ENCODE data around the gene SF1.

SF1 gene

DNA sequence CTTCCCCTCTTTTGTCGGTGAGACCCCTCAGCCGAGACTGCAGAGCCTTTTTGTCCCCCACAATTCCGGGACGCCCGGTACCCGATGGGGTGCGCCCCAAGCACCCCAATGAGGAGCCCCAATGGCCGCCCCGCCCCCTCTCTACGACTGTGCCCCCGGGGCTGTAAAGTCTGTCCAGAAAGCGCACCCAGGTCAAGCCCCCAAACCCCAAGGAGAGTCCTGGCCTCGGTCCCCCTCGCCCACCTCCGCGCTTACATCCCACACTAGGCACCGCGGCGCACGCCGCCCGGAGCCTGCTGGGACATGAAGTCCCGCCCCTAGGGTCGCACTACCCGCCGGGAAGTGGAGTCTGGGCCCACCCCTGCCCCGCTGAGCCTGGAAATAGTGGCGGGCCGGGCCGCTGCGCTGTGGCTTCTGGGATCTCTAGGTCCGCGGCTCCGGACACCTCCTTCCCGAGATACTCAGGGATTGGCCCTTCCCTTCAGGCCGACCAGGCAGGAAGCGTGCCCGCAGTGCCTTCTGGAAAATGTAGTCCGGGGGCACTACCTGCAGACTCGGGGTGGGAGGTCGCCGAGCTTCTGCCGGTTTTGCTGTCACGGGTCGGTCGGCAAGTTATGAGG, 32.0 kb upstream of the SF1 start, which contains the start of gene MEN1:
Gene MEN1, minus strand, starts transcription at position 281 of the 620 bp plus-strand sequence. CDS start 442 bp downstream, outside the sequence.
- Histone ChIP-seq H3K4me1 (ENCODE audit: control insufficient read depth in 5 of 5, insufficient read depth in 5 of 5, low read length in 5 of 5) (peaks cover 1 to 20% (median 15%) of the 10 kb centered on the region in 5 donors), H3K27me3 (ENCODE audit: control insufficient read depth in 5 of 5, insufficient read depth in 4 of 5, low read length in 5 of 5) (no peaks in the 10 kb centered on the region), H3K36me3 (ENCODE audit: control insufficient read depth in 5 of 5, insufficient read depth in 5 of 5, low read length in 5 of 5) (peaks cover 0 to 26% (median 17%) of the 10 kb centered on the region in 5 donors), H3K4me3 (ENCODE audit: low read depth in 1 of 5, low read length in 5 of 5) (peak within 1 kb of the TSS; percentile 66 to 83 (median 78)), H3K27ac (ENCODE audit: low read depth, low read length) (peak within 1 kb of the TSS; percentile 37), H3K9me3 (ENCODE audit: control insufficient read depth in 5 of 5, low read length in 5 of 5) (no peaks in the 10 kb centered on the region), H3K9ac (ENCODE audit: low read length in 5 of 5) (peak within 1 kb of the TSS in 4 of 5 donors; percentile 76 to 84 (median 80))

DNA sequence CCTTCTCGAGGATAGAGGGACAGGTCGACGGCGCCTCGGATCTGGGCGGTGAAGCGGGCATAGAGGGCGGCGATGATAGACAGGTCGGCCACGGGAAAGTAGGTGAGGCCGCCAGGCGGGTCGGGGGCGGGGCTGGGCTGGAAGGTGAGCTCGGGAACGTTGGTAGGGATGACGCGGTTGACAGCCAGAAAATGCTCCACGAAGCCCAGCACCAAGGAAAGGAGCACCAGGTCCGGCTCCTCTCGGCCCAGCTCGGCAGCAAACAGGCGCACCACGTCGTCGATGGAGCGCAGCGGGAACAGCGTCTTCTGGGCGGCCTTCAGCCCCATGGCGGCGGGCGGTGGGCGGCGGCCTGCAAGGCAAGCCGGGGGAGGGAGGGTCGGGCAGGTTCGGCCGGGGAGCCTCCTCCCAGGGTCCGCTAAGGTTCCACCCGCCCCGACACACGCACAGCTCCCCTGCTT, 31.5 kb upstream of the SF1 start:
- Histone ChIP-seq H3K27me3 (ENCODE audit: control insufficient read depth in 5 of 5, insufficient read depth in 4 of 5, low read length in 5 of 5) (no peaks in the 10 kb centered on the region), H3K36me3 (ENCODE audit: control insufficient read depth in 5 of 5, insufficient read depth in 5 of 5, low read length in 5 of 5) (peaks cover 0 to 32% (median 21%) of the 10 kb centered on the region in 5 donors), H3K9ac (ENCODE audit: low read length in 5 of 5) (peak overlapping the region in 4 of 5 donors; percentile 76 to 84 (median 80)), H3K27ac (ENCODE audit: low read depth, low read length) (no peak overlapping the region), H3K4me3 (ENCODE audit: low read depth in 1 of 5, low read length in 5 of 5) (peak overlapping the region; percentile 44 to 83 (median 78)), H3K4me1 (ENCODE audit: control insufficient read depth in 5 of 5, insufficient read depth in 5 of 5, low read length in 5 of 5) (peaks cover 1 to 20% (median 15%) of the 10 kb centered on the region in 5 donors), H3K9me3 (ENCODE audit: control insufficient read depth in 5 of 5, low read length in 5 of 5) (no peaks in the 10 kb centered on the region)

DNA sequence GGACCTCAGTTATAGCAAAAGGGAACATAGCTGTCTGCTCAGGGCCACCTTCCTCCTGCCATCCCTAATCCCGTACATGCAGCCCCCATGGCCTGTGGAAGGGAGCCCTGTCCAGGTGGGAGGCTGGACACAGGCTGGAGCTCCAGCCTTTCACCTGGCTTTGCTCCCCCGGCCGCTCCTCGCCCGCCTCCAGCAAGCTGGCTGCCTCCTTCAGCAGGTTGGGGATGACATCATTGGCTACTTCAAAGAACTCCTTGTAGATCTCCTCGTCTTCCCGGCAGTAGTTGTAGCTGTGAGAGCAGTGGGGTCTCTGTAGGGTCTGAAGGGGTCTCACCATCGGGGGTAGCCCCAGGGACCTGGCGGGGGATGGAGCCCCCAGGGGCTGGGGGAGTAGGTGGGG, 27.1 kb upstream of the SF1 start:
- no peaks in the 10 kb centered on the region for H3K27me3 ChIP-seq (ENCODE audit: control insufficient read depth in 5 of 5, insufficient read depth in 4 of 5, low read length in 5 of 5)
- no peak overlapping the region for H3K27ac ChIP-seq (ENCODE audit: low read depth, low read length)
- H3K4me3 ChIP-seq (ENCODE audit: low read depth in 1 of 5, low read length in 5 of 5) = no peak overlapping the region
- no peaks in the 10 kb centered on the region for H3K9me3 ChIP-seq (ENCODE audit: control insufficient read depth in 5 of 5, low read length in 5 of 5)
- peaks cover 4 to 42% (median 37%) of the 10 kb centered on the region in 5 donors for H3K4me1 ChIP-seq (ENCODE audit: control insufficient read depth in 5 of 5, insufficient read depth in 5 of 5, low read length in 5 of 5)
- H3K36me3 ChIP-seq (ENCODE audit: control insufficient read depth in 5 of 5, insufficient read depth in 5 of 5, low read length in 5 of 5) = peaks cover 0 to 35% (median 23%) of the 10 kb centered on the region in 5 donors
- H3K9ac ChIP-seq (ENCODE audit: low read length in 5 of 5) = no peak overlapping the region

DNA sequence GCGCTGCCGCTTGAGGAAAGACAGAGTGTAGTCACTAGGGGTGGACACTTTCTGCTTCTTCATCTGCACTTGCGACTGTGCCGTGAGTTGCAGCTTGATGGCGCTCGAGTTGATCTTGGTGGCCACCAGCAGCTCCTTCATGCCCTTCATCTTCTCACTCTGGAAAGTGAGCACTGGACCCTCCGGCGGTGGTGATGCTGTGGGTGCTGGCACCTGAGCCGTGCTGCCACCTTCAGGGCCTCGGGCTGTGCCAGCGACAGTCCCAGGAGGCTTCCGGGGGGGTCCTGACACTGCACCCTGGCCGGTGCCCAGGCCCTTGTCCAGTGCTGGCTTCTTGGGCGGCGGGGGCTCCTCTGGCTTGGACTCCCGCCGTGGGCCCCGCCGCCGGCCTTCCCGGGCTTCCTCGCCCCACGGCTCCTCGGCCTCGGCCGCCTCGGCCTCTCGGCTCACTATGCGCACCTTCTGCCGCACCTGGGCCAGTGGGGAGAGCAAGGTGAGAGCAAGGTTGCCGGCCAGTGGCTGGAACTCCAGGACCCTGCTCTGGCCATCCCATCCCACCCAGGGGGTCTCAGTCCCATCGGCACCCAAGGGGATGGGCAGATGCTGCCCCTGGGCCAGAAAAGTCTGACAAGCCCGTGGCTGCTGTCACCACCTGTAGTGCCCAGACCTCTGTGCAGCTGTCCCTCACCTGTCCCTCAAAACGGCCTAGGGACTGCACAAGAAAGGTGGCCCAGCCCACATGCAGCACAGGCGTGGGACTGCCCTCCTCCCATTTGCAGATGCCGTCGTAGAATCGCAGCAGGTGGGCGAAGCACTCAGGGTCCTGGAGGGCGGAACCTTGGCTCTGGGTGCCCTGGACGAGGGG, 26.2 kb upstream of the SF1 start:
- peaks cover 4 to 39% (median 35%) of the 10 kb centered on the region in 5 donors for H3K4me1 ChIP-seq (ENCODE audit: control insufficient read depth in 5 of 5, insufficient read depth in 5 of 5, low read length in 5 of 5)
- peak overlapping the region; percentile 81 for H3K27ac ChIP-seq (ENCODE audit: low read depth, low read length)
- H3K4me3 ChIP-seq (ENCODE audit: low read depth in 1 of 5, low read length in 5 of 5) = peak overlapping the region in 3 of 5 donors; percentile 71 to 73 (median 73)
- H3K9me3 ChIP-seq (ENCODE audit: control insufficient read depth in 5 of 5, low read length in 5 of 5) = no peaks in the 10 kb centered on the region
- H3K27me3 ChIP-seq (ENCODE audit: control insufficient read depth in 5 of 5, insufficient read depth in 4 of 5, low read length in 5 of 5) = no peaks in the 10 kb centered on the region
- peak overlapping the region in 1 of 5 donors; percentile 76 for H3K9ac ChIP-seq (ENCODE audit: low read length in 5 of 5)
- H3K36me3 ChIP-seq (ENCODE audit: control insufficient read depth in 5 of 5, insufficient read depth in 5 of 5, low read length in 5 of 5) = peaks cover 0 to 38% (median 25%) of the 10 kb centered on the region in 5 donors

DNA sequence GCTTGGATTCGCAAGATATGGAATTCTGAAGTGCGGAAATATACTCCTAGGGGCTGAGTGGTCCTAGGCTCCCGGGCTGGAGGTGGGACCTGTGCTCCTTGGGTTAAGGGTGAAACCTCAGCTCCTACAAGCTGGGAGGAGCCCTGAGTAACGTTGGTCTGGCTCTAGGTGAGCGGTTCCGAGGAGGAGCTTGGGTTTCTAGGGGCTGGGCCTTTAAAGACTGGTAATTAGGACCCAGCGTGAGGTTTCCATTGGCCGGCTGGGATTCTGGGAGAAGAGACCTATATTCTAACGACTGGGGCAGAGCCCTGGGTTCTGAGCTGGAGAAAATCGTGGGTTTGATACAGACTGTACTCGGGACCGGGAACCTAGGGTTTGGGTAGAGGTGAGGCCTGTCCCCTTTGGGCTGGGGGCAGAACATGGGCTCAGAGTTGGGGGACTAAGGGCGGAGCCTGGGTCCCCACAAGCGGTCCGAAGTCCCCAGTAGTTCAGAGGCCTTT, 25.6 kb upstream of the SF1 start:
- Histone ChIP-seq H3K4me3 (ENCODE audit: low read depth in 1 of 5, low read length in 5 of 5) (peak overlapping the region; percentile 65 to 73 (median 71)), H3K27ac (ENCODE audit: low read depth, low read length) (peak overlapping the region; percentile 81), H3K4me1 (ENCODE audit: control insufficient read depth in 5 of 5, insufficient read depth in 5 of 5, low read length in 5 of 5) (peaks cover 2 to 33% (median 29%) of the 10 kb centered on the region in 5 donors), H3K27me3 (ENCODE audit: control insufficient read depth in 5 of 5, insufficient read depth in 4 of 5, low read length in 5 of 5) (no peaks in the 10 kb centered on the region), H3K9me3 (ENCODE audit: control insufficient read depth in 5 of 5, low read length in 5 of 5) (no peaks in the 10 kb centered on the region), H3K36me3 (ENCODE audit: control insufficient read depth in 5 of 5, insufficient read depth in 5 of 5, low read length in 5 of 5) (peaks cover 0 to 45% (median 32%) of the 10 kb centered on the region in 5 donors), H3K9ac (ENCODE audit: low read length in 5 of 5) (peak overlapping the region; percentile 48 to 77 (median 72))

DNA sequence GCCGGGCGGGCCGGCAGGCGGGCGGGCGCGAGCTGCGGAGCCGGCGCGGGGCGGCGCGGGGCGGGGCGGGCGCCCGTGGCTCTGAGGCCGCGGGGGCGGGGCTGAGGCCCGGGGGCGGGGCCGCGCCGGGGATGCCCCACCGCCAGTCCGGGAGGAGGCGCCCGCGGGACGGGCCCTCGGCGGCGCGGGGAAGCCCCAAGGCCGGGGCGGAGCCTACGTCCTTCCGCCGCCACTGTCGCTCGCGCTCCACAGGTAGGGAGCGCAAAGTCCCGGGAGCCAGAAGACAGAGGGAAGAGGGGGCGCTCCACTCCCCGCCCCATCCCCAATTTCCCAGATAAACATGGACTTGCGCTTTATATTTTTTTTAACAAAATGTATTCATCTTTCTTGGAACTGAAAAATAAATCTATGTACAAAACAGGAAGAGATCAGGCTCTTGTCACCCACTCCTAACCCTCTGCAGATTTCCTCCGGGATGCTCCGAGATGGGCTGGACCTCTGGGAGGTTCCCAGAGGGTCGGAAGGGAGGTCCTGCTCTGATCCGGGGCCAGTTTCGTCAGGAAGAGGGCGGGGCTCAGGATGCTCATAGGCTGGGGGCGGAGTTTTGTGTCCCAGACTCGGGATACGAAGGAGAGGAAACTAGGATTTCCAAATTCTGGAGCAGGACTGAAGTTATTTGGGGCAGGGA, 25.0 kb upstream of the SF1 start, which contains the start of gene MAP4K2:
Gene MAP4K2, minus strand, starts transcription at position 57 of the 688 bp plus-strand sequence. CDS start 65 bp downstream, outside the sequence.
- H3K4me1 ChIP-seq (ENCODE audit: control insufficient read depth in 5 of 5, insufficient read depth in 5 of 5, low read length in 5 of 5) = peaks cover 2 to 33% (median 29%) of the 10 kb centered on the region in 5 donors
- peak within 1 kb of the TSS; percentile 48 to 77 (median 72) for H3K9ac ChIP-seq (ENCODE audit: low read length in 5 of 5)
- no peaks in the 10 kb centered on the region for H3K9me3 ChIP-seq (ENCODE audit: control insufficient read depth in 5 of 5, low read length in 5 of 5)
- H3K27me3 ChIP-seq (ENCODE audit: control insufficient read depth in 5 of 5, insufficient read depth in 4 of 5, low read length in 5 of 5) = no peaks in the 10 kb centered on the region
- H3K27ac ChIP-seq (ENCODE audit: low read depth, low read length) = peak within 1 kb of the TSS; percentile 81
- H3K4me3 ChIP-seq (ENCODE audit: low read depth in 1 of 5, low read length in 5 of 5) = peak within 1 kb of the TSS; percentile 65 to 73 (median 71)
- peaks cover 0 to 50% (median 35%) of the 10 kb centered on the region in 5 donors for H3K36me3 ChIP-seq (ENCODE audit: control insufficient read depth in 5 of 5, insufficient read depth in 5 of 5, low read length in 5 of 5)

DNA sequence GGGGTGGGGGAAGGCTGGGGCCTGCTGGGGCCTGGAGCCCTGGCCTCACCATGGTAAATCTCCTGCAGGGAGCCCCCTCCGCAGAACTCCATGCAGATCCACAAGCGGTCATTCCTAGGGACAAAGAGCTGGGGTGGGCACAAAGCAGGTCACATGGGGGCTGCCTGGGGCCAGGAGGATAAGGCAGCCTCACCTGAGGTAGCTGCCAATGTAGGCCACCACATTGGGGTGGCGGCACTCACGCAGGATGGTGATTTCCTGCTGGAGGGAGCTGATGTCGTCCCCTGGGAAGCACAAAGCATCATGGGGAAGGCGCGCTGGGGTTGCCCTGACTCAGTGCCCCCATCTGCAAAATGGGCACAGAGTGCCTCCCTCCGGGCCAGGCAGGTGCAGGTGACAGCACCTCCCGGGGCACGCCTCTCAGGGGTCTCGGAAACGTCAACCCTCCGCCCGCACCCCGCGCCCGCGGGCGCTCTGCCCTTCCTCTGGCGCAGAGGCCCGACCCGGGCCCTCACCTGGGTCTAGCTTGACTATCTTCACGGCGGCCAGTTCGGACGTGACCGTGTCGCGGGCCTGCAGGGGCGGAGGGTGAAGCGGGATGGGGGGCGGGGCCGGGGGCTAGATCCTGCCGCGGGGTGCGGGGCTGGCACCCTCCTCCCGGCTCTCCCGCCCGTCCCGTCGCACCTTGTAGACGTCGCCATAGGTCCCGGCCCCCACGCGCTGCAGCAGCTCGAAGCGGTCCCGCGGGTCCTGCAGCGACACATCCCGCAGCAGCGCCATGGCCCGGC, 24.2 kb upstream of the SF1 start:
- H3K4me3 ChIP-seq (ENCODE audit: low read depth in 1 of 5, low read length in 5 of 5) = peak overlapping the region in 4 of 5 donors; percentile 32 to 73 (median 52)
- peak overlapping the region in 3 of 5 donors; percentile 40 to 68 (median 65) for H3K9ac ChIP-seq (ENCODE audit: low read length in 5 of 5)
- H3K36me3 ChIP-seq (ENCODE audit: control insufficient read depth in 5 of 5, insufficient read depth in 5 of 5, low read length in 5 of 5) = peaks cover 0 to 44% (median 31%) of the 10 kb centered on the region in 5 donors
- H3K4me1 ChIP-seq (ENCODE audit: control insufficient read depth in 5 of 5, insufficient read depth in 5 of 5, low read length in 5 of 5) = peaks cover 2 to 33% (median 29%) of the 10 kb centered on the region in 5 donors
- H3K9me3 ChIP-seq (ENCODE audit: control insufficient read depth in 5 of 5, low read length in 5 of 5) = no peaks in the 10 kb centered on the region
- H3K27ac ChIP-seq (ENCODE audit: low read depth, low read length) = peak overlapping the region; percentile 70
- no peaks in the 10 kb centered on the region for H3K27me3 ChIP-seq (ENCODE audit: control insufficient read depth in 5 of 5, insufficient read depth in 4 of 5, low read length in 5 of 5)

DNA sequence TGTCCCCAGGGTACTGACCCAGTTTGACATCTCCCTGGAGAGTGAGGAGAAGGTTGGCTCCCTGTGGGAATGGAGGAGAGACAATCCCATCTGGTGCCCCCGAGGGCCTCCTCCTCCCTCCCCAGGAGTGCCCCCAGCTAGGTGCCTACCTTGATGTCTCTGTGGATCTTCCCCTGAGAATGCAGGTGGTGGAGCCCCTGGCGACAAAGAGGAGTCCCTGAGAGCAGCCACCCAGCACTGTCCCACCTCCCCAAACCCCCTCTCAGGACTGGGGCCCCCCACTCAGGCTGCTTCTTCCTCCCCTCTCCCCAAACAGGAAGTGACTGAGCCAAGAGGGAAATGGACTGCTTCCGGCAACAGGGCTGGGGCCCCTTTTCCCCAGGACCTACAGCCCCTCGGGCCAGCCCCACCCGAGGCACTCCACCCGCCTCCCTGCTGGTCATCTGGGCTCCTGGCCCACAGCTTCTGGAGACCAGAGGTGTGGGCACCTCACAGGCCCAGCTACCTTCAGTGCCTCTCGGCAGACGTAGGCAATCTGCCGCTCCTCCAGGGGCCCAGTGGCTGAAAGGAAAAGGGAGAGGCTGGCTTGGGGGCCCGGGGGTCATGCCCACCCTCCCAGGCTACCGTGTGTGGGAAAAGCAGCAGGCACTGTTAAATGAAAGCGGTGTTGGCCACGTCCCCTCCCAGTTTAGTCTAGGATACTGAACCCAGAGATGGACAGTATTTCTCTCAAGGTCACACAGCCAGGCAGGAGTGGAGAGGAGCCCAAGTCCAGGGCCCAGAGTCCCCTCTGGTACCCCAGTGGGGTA, 23.4 kb upstream of the SF1 start:
- H3K27me3 ChIP-seq (ENCODE audit: control insufficient read depth in 5 of 5, insufficient read depth in 4 of 5, low read length in 5 of 5) = no peaks in the 10 kb centered on the region
- H3K9me3 ChIP-seq (ENCODE audit: control insufficient read depth in 5 of 5, low read length in 5 of 5) = no peaks in the 10 kb centered on the region
- peak overlapping the region; percentile 70 for H3K27ac ChIP-seq (ENCODE audit: low read depth, low read length)
- peaks cover 2 to 33% (median 29%) of the 10 kb centered on the region in 5 donors for H3K4me1 ChIP-seq (ENCODE audit: control insufficient read depth in 5 of 5, insufficient read depth in 5 of 5, low read length in 5 of 5)
- peak overlapping the region in 4 of 5 donors; percentile 32 to 73 (median 52) for H3K4me3 ChIP-seq (ENCODE audit: low read depth in 1 of 5, low read length in 5 of 5)
- peaks cover 0 to 43% (median 35%) of the 10 kb centered on the region in 5 donors for H3K36me3 ChIP-seq (ENCODE audit: control insufficient read depth in 5 of 5, insufficient read depth in 5 of 5, low read length in 5 of 5)
- peak overlapping the region in 3 of 5 donors; percentile 40 to 68 (median 65) for H3K9ac ChIP-seq (ENCODE audit: low read length in 5 of 5)
